ENCODE data around the gene THEM5. TPM values are rescaled to one million over a fixed set of nuclear protein-coding genes. Genes with fewer than 3 reads are reported as not detected.

Gene THEM5
- total RNA-seq, 2 donors from 2014 or later, result not detected

DNA sequence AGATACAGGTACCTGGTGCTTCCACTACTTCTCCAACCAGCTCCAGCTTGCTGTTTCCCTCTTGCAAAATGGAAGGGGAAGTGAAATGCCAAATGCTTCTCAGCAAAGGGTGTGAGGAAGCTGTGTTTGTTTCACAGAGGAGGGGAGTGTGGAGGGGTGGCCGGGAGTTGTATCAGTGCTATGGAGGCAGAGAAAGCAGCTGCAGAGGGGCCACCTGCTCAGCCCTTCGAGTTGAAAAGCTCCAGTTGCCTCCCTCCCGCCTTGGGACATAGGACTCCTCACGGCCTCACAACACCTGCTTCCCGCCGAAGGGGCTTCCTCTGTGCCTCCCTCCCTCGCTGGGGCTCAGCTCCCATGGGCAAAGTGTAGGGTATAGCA lies 36.2 kb downstream of the THEM5 start:
- H3K4me1 Mint-ChIP-seq, result peaks cover 5% of the 10 kb centered on the region
- H3K9me3 ChIP-seq (ENCODE audit: control insufficient read depth, low read length), result no peaks in the 10 kb centered on the region
- H3K9ac ChIP-seq (ENCODE audit: extremely low read depth, low read length, poor library complexity, severe bottlenecking), result no peak overlapping the region
- 92% methylated on average over 7 of the region's 7 CpGs; no CpG with 5 or more reads in 1 of the 2 experiments for WGBS, 2 experiments (ENCODE audit: insufficient coverage in 1 of 2, insufficient read length in 1 of 2)
- H3K36me3 ChIP-seq (ENCODE audit: control insufficient read depth, insufficient read depth, low read length), result no peaks in the 10 kb centered on the region
- H3K27ac Mint-ChIP-seq, result no peak overlapping the region
- H3K27ac ChIP-seq (ENCODE audit: low read depth, low read length), result no peak overlapping the region
- H3K4me3 Mint-ChIP-seq, result no peak overlapping the region
- no peak for TF ChIP-seq CTCF (conservative IDR thresholded peaks at IDR 0.05)
- DNase-seq, result no peak
- H3K36me3 Mint-ChIP-seq (ENCODE audit: low read depth), result no peaks in the 10 kb centered on the region
- H3K27me3 Mint-ChIP-seq (ENCODE audit: insufficient read depth), result no peaks in the 10 kb centered on the region
- no peaks in the 10 kb centered on the region for H3K4me1 ChIP-seq (ENCODE audit: control insufficient read depth, insufficient read depth, low read length)
- H3K27me3 ChIP-seq (ENCODE audit: control insufficient read depth, insufficient read depth, low read length, poor library complexity, severe bottlenecking), result no peaks in the 10 kb centered on the region
- H3K9me3 Mint-ChIP-seq, result no peaks in the 10 kb centered on the region
- H3K4me3 ChIP-seq (ENCODE audit: low read length), result no peak overlapping the region

DNA sequence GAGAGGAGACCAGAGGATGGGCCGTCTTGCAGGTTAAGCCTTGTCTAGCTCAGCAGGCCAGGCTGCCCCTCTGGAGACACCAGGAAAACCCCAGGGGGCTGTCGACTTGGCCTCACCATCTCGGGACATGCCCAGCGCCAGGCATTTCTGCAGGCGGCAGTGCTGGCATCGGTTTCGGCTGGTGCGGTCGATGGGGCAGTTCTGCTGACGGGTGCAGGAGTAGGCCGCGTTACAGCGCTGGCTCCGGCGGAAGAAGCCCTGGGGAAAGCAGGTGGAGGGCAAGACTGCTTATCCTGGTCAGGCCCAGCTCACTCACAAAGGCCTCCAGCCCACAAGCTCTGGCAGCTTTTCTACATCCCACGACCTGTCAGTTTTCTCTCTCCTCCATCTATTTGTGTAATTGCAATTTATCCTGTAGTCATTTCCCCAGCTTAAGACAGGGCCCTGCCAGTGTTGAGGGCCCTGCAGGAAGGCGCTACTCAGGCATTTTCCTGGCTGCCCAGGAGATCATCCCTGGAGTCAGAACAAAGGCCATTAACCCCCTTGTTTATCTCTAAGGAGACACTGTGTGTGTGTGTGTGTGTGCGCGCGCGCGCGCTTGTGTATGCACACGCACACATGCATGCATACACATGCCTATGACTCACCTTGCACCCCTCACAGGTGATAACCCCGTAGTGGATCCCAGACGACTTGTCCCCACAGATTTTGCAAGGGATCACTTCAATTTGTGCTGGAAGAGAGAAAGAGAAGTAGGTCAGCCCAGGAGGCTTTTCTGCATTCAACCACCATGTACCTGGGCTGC lies 36.8 kb downstream of the THEM5 start:
- H3K27me3 ChIP-seq (ENCODE audit: control insufficient read depth, insufficient read depth, low read length, poor library complexity, severe bottlenecking), result no peaks in the 10 kb centered on the region
- TF ChIP-seq CTCF (conservative IDR thresholded peaks at IDR 0.05), result no peak
- no peaks in the 10 kb centered on the region for H3K9me3 ChIP-seq (ENCODE audit: control insufficient read depth, low read length)
- H3K9ac ChIP-seq (ENCODE audit: extremely low read depth, low read length, poor library complexity, severe bottlenecking), result no peak overlapping the region
- no peaks in the 10 kb centered on the region for H3K4me1 ChIP-seq (ENCODE audit: control insufficient read depth, insufficient read depth, low read length)
- no peaks in the 10 kb centered on the region for H3K36me3 Mint-ChIP-seq (ENCODE audit: low read depth)
- peaks cover 2% of the 10 kb centered on the region for H3K4me1 Mint-ChIP-seq
- no peak overlapping the region for H3K4me3 Mint-ChIP-seq
- no peak overlapping the region for H3K4me3 ChIP-seq (ENCODE audit: low read length)
- H3K27me3 Mint-ChIP-seq (ENCODE audit: insufficient read depth), result no peaks in the 10 kb centered on the region
- 91% methylated on average over 11 to 23 of the region's 26 CpGs for WGBS, 2 experiments (ENCODE audit: insufficient coverage in 1 of 2, insufficient read length in 1 of 2)
- no peaks in the 10 kb centered on the region for H3K36me3 ChIP-seq (ENCODE audit: control insufficient read depth, insufficient read depth, low read length)
- H3K27ac ChIP-seq (ENCODE audit: low read depth, low read length), result no peak overlapping the region
- no peak for DNase-seq
- H3K27ac Mint-ChIP-seq, result no peak overlapping the region
- no peaks in the 10 kb centered on the region for H3K9me3 Mint-ChIP-seq

- H3K4me1 ChIP-seq (ENCODE audit: control insufficient read depth, insufficient read depth, low read length), result no peaks in the 10 kb centered on the region
- H3K27ac ChIP-seq (ENCODE audit: low read depth, low read length), result no peak overlapping the region
- H3K27me3 Mint-ChIP-seq (ENCODE audit: insufficient read depth), result no peaks in the 10 kb centered on the region
- DNase-seq, result no peak
- WGBS, 2 experiments (ENCODE audit: insufficient coverage in 1 of 2, insufficient read length in 1 of 2), result 90% methylated on average over 12 of the region's 12 CpGs; no CpG with 5 or more reads in 1 of the 2 experiments
- no peak overlapping the region for H3K4me3 Mint-ChIP-seq
- peaks cover 2% of the 10 kb centered on the region for H3K4me1 Mint-ChIP-seq
- no peak overlapping the region for H3K9ac ChIP-seq (ENCODE audit: extremely low read depth, low read length, poor library complexity, severe bottlenecking)
- no peaks in the 10 kb centered on the region for H3K9me3 ChIP-seq (ENCODE audit: control insufficient read depth, low read length)
- no peaks in the 10 kb centered on the region for H3K9me3 Mint-ChIP-seq
- H3K27me3 ChIP-seq (ENCODE audit: control insufficient read depth, insufficient read depth, low read length, poor library complexity, severe bottlenecking), result no peaks in the 10 kb centered on the region
- H3K36me3 Mint-ChIP-seq (ENCODE audit: low read depth), result no peaks in the 10 kb centered on the region
- H3K27ac Mint-ChIP-seq, result no peak overlapping the region
- no peaks in the 10 kb centered on the region for H3K36me3 ChIP-seq (ENCODE audit: control insufficient read depth, insufficient read depth, low read length)
- TF ChIP-seq CTCF (conservative IDR thresholded peaks at IDR 0.05), result no peak
- no peak overlapping the region for H3K4me3 ChIP-seq (ENCODE audit: low read length)
Measured at GRCh38 chr1:151815716-151816327, 37.7 kb downstream of the THEM5 start.

Measured in endodermal cell (in vitro differentiated cells).